C4-2B (cell line): ENCODE results near the gene CLEC1A.

Source experiments
- H3K27ac ChIP-seq: fragments of 450-650 bp; 2 replicates; pipeline ENCODE4 v1.5.1; 2017
- CTCF ChIP-seq: fragments of 450-650 bp; conservative IDR thresholded peaks from 2 replicates; pipeline ENCODE4 v1.5.1; 2017; ENCODE audit warnings: mild to moderate bottlenecking
- ZFX ChIP-seq: fragments of 450-650 bp; IDR thresholded peaks from 2 replicates; pipeline ENCODE4 v1.6.1; 2017

CLEC1A gene

DNA sequence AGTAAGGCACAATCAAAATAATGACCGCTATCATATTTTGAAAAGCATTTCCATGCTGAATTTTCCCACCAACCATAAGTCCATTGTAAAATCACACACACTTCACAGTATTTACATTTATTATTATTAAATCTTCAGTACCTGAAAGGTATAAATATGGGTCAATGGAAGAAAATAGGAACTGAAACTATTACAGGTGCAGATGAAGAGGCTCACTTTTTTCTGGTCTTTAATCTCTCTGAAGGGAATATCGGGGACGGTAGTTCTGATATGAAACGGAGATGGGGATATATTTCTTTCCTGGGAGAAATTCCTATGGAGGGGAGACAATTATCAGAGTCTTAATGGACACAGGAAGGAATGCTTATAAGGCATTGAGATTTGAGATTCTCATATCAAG, 28.4 kb downstream of the CLEC1A start:
- H3K27ac ChIP-seq: no peak overlapping the region
- no peak for TF ChIP-seq ZFX
- no peak for TF ChIP-seq CTCF

DNA sequence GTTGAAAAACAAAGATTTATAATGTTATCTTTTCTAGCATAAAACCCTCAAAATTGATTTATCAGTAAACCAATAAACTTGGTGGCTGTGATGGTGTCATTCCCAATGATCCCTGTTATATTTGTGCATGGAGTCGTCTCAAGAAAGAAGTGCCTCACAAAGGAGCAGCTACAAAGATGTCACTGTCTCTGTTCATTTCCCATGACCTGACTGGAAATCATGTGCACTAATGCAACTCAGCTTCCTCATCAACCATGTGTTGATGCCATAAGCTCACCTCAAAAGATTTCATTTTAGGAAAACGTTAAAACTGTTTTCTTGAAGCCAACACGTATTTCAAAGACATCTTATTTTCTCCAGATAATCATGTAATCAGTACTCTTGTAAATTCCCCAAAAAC, 28.8 kb downstream of the CLEC1A start:
- H3K27ac ChIP-seq: no peak overlapping the region
- TF ChIP-seq ZFX (no peak), CTCF (no peak)

DNA sequence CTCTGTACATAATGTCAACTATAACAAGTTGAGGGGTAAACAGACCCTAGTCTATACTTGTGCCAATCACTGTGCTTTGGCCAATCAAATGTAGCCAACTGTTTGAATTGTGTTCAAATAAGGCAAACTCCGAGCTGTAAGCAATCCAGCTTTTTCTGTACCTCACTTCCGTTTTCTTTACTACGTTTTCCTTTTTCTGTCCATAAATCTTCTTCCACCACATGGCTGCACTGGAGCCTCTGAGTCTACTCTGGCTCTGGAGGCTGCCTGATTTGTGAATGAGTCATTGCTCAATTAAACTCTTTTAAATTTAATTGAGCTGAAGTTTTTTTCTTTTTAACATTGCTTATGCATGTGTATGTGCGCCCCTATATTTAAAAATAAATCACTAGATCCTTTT, 29.7 kb downstream of the CLEC1A start:
- no peak for TF ChIP-seq ZFX
- no peak for TF ChIP-seq CTCF
- no peak overlapping the region for H3K27ac ChIP-seq

- no peak overlapping the region for H3K27ac ChIP-seq
- TF ChIP-seq ZFX: no peak
- TF ChIP-seq CTCF: no peak
Observed at GRCh38 chr12:10068644-10069043, 30.1 kb downstream of the CLEC1A start.

DNA sequence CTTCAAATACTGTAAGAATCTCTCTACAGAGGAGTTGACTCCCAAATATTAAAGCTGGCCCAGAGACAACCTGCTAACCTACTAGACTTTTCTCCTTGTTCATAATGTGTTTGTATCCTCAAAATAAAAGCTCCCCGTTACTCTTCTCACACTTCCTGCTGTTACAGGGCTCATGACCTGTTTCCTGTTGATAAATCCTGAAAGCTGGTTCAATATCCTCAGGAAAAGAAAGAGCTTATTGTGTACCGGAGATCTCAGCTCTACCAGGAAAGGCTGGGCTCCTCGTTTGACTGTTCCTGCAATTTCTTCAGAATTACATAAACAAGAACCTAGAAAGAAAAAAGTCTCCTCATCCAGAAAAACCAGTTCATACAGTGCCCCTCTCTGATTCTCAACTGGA, 30.8 kb downstream of the CLEC1A start:
- TF ChIP-seq CTCF (no peak), ZFX (no peak)
- no peak overlapping the region for H3K27ac ChIP-seq

- no peak overlapping the region for H3K27ac ChIP-seq
- TF ChIP-seq ZFX (no peak), CTCF (no peak)
Observed at GRCh38 chr12:10067264-10067663, 31.5 kb downstream of the CLEC1A start.

DNA sequence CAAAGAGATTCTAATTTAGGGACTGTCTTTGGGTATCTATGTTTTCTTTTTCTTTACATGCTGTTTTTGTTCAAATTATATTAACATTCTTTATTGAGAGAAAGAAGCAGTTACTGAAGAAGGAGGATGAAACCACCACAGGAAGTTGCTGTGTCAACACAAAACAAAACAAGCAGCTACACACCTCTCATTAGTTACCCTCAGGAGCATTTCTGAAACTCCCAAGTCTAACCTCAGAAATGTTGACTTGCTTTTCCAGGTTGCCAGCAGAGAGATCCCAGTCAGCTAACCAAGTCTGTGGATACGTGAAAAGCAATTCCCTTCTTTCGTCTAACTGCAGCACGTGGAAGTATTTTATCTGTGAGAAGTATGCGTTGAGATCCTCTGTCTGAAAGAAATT, 33.5 kb downstream of the CLEC1A start:
- TF ChIP-seq CTCF (no peak), ZFX (no peak)
- no peak overlapping the region for H3K27ac ChIP-seq
